ENCODE results near the gene STAT6.

STAT6 gene, protein sequence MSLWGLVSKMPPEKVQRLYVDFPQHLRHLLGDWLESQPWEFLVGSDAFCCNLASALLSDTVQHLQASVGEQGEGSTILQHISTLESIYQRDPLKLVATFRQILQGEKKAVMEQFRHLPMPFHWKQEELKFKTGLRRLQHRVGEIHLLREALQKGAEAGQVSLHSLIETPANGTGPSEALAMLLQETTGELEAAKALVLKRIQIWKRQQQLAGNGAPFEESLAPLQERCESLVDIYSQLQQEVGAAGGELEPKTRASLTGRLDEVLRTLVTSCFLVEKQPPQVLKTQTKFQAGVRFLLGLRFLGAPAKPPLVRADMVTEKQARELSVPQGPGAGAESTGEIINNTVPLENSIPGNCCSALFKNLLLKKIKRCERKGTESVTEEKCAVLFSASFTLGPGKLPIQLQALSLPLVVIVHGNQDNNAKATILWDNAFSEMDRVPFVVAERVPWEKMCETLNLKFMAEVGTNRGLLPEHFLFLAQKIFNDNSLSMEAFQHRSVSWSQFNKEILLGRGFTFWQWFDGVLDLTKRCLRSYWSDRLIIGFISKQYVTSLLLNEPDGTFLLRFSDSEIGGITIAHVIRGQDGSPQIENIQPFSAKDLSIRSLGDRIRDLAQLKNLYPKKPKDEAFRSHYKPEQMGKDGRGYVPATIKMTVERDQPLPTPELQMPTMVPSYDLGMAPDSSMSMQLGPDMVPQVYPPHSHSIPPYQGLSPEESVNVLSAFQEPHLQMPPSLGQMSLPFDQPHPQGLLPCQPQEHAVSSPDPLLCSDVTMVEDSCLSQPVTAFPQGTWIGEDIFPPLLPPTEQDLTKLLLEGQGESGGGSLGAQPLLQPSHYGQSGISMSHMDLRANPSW

DNA sequence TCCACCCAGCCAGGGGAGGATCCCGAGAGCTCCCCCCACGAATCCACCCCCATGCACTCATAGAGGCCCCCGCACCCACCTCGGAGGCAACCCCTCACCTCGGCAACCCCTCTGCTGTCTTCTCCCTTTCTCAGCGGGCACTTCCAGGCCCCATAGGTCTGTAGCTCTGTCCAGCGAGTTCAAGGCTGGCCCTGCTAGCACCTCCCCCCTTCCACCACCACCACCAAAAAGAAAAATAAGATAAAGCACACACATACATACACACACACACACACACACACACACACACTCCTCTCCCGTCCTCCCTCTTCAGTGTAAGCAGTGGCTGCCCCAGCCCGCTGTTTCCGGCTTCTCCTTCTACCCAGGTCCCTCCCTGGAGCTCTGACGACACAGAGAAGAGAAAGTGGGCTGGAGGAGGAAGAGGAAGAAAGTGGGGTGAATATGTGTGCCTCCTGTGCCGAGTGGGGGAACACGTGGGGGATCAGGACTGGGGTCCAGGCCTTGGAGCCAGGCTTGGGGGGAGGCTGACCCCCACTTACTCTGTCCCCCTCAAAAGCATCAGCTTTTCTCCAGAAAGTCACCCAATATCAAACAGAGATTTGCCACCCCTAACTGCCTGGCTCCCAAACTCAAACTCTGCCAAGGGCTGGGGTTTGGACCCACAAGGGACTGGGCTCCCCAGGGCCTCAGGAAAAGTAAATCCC lies at the start of gene STAT6:
STAT6 (minus strand) TSS at position 332 of the 704 bp plus-strand sequence. CDS start 3,084 bp downstream, outside the sequence.
- DNase-seq (ENCODE audit: low spot score), result peak; percentile 53

DNA sequence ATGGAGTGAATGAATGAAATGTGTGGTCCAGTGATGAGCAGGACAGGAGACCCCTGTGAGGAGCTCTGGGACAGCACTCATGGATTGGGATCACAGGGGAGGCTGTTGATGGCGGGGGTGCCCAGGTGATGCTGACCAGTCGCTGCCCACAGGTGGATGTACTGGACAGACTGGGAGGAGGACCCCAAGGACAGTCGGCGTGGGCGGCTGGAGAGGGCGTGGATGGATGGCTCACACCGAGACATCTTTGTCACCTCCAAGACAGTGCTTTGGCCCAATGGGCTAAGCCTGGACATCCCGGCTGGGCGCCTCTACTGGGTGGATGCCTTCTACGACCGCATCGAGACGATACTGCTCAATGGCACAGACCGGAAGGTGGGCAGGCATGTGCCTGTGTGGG lies 49.6 kb upstream of the STAT6 start:
- no peak for DNase-seq (ENCODE audit: low spot score)

DNA sequence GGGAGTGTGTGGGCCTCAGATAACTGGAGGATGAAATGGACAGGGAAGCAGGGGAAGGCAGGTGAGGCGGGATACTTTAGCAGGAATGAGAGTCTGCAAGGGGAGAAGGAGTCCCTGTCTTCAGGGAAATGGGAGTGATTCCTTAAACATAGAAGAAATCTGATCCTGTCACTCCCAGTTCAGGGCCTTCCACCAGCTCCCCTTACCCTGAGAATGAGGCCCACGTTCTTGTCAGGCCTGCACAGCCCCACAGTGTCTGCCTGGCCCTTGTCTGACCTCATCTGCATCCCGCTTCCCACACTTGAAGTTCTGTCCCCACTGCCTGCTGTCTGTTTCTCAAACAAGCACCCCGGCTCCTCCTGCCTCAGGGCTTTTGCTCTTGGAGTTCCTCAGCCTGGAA lies 48.9 kb upstream of the STAT6 start:
- no peak for DNase-seq (ENCODE audit: low spot score)

DNA sequence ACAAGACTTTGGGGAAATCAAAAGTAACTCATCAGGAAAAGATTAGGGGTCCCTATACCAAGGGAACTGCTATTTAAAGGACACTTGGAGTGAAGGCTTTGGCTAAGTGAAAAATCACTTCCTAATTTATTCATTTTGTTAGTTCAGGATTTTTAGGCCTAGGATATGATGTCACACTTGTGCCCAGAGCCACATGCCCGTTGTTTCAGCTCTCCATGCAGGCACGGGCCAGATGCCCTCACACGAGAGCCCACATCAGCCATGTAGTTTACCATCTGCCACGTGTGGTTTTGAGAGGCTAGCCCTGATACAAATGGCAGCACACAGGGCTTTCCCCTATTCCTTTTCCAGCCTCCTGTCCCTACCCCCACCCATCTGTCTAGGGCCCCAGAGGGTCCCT lies 48.1 kb upstream of the STAT6 start:
- DNase-seq (ENCODE audit: low spot score), result no peak

DNA sequence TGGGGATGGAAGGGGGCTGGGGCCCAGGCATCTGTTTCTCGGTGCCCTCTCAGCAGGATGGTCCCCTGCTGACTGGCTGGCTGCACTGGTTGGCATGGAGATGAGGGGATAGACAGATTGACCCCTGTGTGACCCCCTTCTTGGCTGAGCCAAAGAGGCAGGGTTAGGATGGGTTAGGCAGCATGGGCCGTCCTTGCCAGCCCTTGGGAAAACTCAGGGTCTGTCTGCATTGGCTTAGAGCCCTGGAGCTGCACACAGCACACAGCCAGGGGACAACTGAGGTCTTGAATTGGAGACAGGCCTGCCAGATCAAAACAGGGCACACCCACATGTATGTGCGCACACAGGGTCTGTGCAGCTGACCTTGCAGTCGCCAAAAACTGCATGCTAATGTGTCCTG lies 47.5 kb upstream of the STAT6 start:
- DNase-seq (ENCODE audit: low spot score), result no peak

DNA sequence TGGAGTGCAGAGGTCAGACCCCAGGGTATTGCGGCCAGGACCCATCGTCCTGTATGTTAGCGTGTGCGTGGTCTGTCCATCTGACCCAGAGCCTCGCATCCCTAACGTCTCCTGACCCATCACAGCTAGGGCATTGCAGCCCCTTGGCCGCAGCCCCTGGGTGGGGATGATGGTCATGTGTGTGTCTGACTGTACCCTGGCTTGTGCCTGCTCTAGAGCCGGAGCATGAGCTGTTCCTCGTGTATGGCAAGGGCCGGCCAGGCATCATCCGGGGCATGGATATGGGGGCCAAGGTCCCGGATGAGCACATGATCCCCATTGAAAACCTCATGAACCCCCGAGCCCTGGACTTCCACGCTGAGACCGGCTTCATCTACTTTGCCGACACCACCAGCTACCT lies 47.0 kb upstream of the STAT6 start:
- no peak for DNase-seq (ENCODE audit: low spot score)

DNA sequence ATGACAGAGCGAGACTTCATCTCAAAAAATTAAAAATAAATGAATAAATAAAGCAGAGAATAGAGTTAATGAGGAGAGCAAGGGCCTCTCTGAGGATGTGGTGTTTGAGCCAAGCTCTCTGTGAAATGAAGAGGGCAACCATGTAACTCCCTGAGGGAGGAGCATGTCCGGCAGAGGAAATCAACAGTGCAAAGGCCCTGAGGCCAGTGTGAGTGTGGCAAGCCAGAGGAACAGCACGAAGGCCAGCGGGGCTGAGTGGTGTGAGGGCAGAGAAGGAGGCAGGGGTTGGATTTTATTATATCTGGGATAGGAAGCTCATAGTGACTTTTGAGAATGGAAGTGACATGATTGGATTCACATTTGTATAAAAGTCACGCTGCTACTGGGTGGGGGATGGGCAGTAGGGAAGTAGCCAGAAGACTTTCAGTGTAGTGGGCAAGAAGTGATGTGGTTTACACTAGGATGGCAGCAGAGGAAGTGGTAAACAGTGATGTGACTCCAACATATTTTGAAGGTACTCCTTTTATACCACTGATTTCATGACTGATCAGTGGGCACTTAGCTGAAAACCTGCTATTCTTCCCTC lies 46.5 kb upstream of the STAT6 start:
- DNase-seq (ENCODE audit: low spot score), result no peak

DNA sequence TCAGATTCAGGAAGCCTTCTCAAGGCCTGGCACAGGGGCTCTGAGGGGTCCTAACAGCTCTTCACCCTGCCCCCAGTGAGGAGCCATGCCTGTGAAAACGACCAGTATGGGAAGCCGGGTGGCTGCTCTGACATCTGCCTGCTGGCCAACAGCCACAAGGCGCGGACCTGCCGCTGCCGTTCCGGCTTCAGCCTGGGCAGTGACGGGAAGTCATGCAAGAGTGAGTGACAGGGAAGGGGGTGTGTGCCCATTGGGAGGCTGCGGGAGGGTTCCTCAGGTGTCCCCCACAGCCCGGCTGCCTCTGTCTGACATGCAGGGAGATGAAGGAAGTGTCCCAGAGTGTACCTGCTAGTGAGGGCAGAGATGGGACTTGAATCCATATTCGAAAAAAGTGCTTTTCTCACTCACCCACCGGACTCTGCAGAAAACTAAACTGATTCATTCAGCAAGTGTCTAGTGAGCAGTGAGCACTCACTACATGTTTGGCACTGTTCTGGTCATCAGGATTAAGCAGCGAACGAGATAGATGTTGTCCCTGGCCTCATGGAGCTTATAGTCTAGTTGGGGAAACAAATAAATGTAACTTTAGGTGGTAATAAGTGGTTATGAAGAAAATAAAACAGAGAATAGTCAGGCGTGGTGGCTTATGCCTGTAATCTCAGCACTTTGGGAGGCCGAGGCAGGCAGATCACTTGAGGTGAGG lies 45.7 kb upstream of the STAT6 start:
- DNase-seq (ENCODE audit: low spot score), result no peak

DNA sequence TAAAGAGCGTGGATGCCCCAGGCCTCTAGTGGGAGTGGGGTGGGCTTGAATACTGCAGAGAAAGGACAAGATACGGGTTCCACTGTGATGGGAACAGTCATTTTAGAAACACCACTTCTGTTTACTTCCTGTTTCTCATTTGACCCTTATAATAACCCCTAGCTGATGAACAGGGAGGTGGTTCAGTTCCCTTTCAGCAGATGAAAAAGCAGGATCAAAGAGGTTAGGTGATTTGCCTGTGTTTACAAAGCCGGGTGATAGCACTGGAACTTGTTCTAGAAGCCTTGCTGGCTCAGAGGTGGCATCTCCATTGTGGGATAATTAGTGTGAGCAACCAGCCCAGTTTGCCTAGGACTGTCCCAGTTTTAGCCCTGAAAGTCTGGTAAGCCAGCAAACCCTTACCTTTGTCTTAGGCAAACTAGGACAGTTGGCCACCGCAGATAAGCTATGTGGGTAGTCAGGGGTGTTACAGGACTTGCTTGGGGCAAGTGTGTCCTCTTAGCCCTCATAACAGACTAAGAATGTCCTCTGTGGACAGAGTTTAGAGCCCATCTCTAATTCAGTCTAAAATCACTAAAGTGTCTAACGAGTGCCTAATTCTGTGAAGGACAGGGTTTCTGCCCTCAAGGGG lies 43.8 kb upstream of the STAT6 start:
- DNase-seq (ENCODE audit: low spot score), result no peak

DNA sequence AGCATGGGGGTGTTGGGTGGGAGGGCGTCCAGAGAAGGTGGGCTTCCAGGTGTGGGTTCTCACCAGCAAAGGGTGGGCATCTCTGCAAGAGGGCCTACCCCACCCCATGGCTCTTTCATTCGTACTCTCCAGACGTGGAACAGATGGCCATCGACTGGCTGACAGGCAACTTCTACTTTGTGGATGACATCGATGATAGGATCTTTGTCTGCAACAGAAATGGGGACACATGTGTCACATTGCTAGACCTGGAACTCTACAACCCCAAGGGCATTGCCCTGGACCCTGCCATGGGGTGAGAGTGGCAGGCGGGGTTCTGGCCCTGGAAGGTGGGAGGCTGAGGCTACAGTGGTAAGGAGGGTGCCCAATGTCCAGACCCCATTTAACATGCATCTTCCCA lies 42.9 kb upstream of the STAT6 start:
- DNase-seq (ENCODE audit: low spot score), result no peak

DNA sequence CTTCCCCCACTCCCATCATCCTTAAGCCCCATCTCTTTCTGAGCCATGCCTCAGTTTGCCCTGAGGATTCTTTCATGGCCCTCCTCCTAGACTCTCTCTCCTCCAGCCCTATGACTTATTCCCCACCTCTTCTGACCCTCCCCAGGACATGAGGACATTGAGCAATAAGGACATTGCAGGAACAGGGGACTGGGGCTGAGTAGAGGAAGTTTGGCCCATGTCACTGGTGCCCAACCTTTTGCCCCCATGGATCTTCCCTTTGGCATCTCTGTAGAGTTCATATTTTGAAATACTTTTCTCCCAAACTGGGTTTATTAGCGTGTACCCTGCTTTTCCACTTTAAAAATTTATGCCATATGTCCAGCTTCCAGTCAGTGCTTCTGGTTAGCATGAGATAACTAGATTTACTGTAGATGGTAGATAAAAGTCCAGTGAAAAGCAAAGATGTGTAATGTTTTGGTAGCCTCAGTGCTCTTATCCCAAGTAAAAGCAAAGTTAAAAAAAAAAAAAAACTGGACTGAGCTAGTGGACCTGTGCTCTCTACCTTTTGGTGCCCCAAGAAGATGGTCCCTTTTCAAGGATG lies 42.3 kb upstream of the STAT6 start:
- no peak for DNase-seq (ENCODE audit: low spot score)

DNA sequence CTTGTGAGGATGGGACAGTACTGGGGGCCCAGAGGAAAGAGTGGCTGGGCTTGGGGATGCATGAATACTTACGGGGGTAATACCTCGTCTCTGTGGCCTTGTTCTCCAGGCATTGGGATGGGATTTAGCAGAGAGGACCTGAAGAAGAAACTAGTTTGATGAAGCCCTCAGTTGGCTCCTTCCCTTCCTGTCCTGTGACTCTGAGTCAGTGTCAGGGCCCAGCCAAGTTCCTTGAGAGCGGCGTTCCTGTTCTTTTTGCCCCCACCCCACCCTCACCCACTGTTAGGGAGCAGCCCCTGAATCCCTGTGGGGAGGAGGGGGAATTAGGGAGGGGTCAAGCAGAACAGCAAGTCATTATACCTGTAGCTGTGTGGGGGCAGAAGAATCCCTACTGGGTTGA lies 41.5 kb upstream of the STAT6 start:
- no peak for DNase-seq (ENCODE audit: low spot score)

DNA sequence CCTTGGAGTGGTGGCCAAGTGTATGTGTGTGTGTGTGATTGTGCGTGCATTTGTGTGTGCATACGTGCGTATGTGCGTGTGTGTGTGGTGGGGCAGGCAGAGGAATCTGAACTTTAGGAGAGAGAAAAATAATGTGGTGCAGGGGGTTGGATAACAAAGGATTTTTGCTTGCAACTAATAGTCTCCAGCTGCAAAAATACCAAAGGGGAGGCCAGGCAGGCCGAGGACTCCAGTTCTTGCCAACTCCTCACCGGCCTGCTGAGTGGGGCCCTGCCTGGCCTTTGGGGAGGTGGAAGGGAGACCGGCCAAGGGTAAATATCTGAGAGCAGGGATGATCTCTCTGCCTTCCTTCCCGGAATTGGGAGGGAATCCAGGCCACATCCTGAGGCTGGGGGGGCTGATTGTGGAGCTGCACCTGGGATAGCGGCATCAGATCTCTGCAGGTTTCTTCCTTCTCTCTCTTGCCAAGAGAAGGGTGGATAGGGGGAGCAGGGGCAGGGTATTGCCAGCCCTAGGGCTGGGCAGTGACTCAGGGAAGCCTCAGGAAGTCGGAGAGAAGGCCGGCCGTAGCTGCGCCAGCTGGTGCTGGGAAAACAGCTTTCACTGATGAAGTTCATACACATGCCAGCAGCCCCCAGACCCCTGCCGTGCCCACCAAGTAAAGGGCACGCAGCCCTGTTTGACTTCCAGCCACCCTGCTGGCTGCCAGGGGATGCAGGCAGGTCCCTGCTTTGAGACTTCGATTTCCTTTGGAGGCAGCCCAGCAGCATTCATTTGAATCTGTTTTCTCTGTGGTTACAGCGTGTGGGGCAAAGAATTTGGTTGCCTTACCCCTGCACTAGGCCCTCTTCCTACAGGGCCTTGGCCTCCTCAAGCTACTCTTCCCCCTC lies 40.8 kb upstream of the STAT6 start:
- no peak for DNase-seq (ENCODE audit: low spot score)

DNA sequence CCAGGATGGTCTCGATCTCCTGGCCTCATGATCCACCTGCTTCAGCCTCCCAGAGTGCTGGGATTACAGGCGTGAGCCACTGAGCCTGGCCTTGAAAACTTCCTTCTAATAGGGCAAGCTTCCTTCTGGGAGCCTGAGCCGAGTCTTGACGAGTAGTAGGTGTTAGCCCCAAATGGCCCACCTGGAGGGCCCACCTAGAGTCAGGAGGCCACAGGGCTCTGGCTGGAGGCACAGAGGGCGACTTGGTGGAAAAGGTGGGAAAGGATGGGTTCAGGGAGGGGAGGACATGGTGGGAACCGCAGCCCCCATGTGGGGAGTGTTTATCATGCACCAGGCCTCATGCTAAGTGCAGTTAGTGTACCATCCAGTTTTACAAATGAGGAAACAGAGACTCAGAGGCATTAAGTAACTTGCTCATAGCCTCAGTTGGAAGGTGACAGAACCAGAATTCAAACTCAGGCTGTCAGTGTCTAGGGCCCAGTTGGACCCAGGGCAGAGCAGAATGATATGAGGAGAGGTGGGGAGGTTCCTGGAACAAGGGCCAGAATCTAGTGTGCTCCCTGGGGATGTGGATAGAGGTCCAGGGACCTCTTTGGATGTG lies 39.3 kb upstream of the STAT6 start:
- DNase-seq (ENCODE audit: low spot score), result no peak

DNA sequence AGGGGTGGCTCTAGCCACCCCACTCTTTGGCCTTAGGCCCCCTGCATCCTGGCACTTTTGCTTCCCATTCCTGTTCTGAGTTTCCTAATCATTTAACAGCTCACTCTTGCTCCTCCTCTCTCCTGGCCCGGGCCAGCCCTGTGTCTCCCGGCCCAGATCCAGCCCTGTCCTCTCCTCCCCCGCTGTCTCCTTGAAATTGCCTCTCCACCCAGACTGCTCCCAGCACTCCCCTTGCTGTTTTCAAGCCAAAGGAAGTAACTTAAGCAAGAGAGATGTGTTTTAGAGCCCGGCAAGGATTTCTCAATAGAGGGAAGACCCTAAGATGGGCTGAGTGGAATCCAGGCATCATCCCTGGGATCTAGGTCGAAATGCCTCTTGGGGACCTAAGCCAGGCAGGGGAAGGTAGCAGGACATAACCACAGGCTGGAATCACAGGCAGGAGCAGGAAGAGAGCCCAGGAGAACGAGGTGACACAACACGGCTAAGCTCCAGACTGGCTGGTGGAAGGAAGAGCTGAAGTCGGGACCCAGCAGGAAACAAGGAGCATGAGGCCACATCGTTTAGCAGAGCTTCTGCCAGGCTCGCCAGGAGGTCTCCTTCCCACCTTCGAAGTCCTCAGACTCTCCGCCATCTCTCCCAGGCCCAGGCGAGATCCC lies 38.2 kb upstream of the STAT6 start:
- no peak for DNase-seq (ENCODE audit: low spot score)

DNA sequence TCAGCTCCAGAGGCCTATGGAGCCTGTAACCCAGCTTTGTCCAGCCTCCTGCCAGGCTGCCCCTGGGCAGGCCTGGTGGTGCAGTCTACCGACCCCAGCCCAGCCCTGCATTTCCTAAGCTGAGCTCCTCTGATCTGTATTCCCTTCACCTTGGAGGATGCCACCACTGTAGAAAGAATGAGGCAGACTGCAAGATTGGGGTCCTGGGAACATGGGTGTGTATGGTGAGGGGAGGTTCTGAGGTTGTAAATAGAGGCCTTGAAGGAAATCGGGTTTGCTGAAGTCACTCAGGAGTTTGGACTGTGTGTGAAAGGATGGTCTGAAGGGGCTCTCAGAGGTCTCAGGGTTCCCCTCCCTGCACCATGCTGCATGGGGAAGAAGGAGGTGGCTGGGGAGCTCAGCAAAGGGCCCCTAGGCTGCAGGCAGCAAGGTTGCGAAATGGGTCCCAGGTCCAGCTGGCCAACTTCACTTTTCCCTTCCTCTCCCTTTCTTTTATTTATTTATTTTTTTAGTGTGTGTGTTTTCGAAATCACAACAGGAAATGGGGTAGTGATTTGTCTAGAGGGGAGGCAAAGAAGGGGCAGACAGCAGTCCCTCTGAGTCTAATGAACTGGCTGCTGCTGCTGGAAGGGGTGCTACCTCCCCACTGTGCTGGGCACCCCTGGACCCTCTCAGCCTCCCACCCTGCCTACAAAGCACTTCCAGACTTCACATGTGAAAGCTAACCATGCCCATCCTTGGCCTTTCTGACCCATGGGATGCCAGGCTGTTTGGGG lies 37.5 kb upstream of the STAT6 start:
- no peak for DNase-seq (ENCODE audit: low spot score)

DNA sequence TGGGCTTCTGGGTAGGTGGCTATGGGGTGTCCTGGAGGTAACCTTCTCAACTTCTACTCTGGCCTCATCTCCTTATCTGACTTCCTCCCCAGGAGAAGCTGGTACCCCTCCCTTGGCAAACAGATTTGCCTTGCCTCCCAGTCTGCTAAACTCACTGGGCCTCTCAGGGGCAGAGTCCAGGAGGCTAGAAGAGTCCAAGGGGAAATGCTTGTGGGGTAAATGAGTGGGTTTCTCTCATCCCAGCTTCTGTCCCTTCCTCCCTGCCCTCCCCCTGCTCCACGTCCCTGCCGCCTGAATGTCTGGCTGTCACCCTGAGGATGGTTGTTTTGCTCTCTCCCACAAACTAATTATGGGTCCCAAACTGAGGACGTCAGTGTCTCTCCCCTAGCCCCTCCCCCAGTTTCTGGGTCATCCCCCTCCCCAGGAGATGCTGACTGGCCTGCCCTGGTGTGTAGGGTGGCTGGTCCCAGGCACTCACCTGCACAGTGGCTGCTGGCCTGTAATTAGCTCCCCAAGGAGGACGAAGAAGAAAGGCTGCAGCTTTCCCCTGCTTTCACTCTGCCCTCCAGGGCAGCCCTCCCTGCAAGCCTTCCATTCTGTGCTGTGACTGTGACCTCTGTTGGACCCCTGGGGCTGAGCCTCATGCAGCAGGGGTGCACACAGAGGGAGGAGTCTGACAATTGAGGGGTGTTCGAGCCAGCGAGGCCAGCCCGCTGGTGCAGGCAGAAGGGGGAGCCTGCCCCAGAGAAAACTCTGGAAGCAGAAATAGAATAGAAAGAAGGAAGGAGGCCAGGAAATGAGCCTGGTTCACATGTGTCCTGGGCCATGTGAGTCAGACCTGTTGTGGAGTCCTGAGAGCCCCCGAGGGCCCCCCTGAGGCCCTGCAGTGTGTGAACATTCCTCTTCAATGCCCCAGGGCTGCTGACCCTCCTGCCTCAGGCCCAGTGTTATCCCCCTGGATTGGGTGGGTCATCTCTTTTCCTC lies 36.1 kb upstream of the STAT6 start, which contains the start of gene LRP1-AS:
LRP1-AS (minus strand) TSS at position 659 of the 984 bp plus-strand sequence.
- no peak for DNase-seq (ENCODE audit: low spot score)
